T-cell (primary cell): ENCODE results near the gene LRSAM1. TPM values are rescaled to one million over a fixed set of nuclear protein-coding genes. Genes with fewer than 3 reads are reported as not detected.

Experiments used
- ATAC-seq, 4 experiments: fragments of 200-7000 bp in 3 of 4; fragments of 150-1000 bp in 1 of 4; cut with Tn5 transposase; replicated peaks in 1 of 4; 1 replicate in 3 of 4; 2 replicates in 1 of 4; pipeline ENCODE4 v1.10.0; 2021; ENCODE audit warnings: moderate library complexity in 3 of 4, mild to moderate bottlenecking in 2 of 4, moderate number of reproducible peaks in 1 of 4
- CTCF ChIA-PET, 2 donors: fragments of 300-600 bp; sonication (Branson Sonifier 250); formaldehyde crosslinking; loops; one replicate each; lab custom pipeline; 2022; ENCODE audit warnings: antibody characterized with exemption in 2 of 2; lab: Charles Lee
- POLR2A ChIA-PET, 2 donors: fragments of 300-600 bp; sonication (Branson Sonifier 250); formaldehyde crosslinking; loops; one replicate each; lab custom pipeline; 2022; ENCODE audit warnings: antibody characterized with exemption in 2 of 2; lab: Charles Lee
- DNase-seq, 35 experiments: peaks; one replicate each; pipeline versions ENCODE4 v3.0.0 to v3.0.0-alpha.2; 2013 to 2023
- H3K27ac ChIP-seq: one replicate; pipeline ENCODE4 v1.5.1; 2013; ENCODE audit warnings: low read length
- H3K27me3 ChIP-seq, 2 experiments: replicated peaks in 1 of 2; 1 replicate in 1 of 2; 2 replicates in 1 of 2; pipeline versions ENCODE4 v1.6.1 to v1.7.0; 2013; ENCODE audit warnings: low read length in 1 of 2, mixed read lengths in 1 of 2; ENCODE audit not compliant: control insufficient read depth in 2 of 2, insufficient read depth in 2 of 2; ENCODE audit errors: extremely low read depth in 1 of 2
- H3K36me3 ChIP-seq, 2 donors: 1 replicate in 1 of 2; 2 replicates in 1 of 2; pipeline versions ENCODE4 v1.6.1 to v1.7.0; 2013; ENCODE audit warnings: low read length in 1 of 2; ENCODE audit not compliant: control insufficient read depth in 2 of 2, insufficient read depth in 1 of 2; ENCODE audit errors: extremely low read depth in 1 of 2
- H3K4me1 ChIP-seq, 2 experiments: 1 replicate in 1 of 2; 2 replicates in 1 of 2; pipeline versions ENCODE4 v1.6.1 to v1.7.0; 2013; ENCODE audit warnings: low read length in 2 of 2, mixed read lengths in 1 of 2; ENCODE audit not compliant: insufficient read depth in 2 of 2, control insufficient read depth in 1 of 2; ENCODE audit errors: extremely low read depth in 1 of 2
- H3K4me3 ChIP-seq, 2 donors: 1 replicate in 1 of 2; 2 replicates in 1 of 2; pipeline versions ENCODE4 v1.5.1 to v1.7.0; 2013; ENCODE audit warnings: mild to moderate bottlenecking in 2 of 2, low read length in 1 of 2, moderate library complexity in 1 of 2; ENCODE audit not compliant: control insufficient read depth in 1 of 2; ENCODE audit errors: extremely low read depth in 1 of 2
- H3K9me3 ChIP-seq: 2 replicates; pipeline ENCODE4 v1.7.0; 2013
- H3K27ac Mint-ChIP-seq, 2 donors: one replicate each; pipeline ENCODE4 v1.8.0; 2020 to 2021; ENCODE audit warnings: mild to moderate bottlenecking in 2 of 2, mixed read lengths in 2 of 2
- H3K27me3 Mint-ChIP-seq, 2 donors: one replicate each; pipeline ENCODE4 v1.8.0; 2021 to 2022; ENCODE audit warnings: mixed read lengths in 2 of 2
- H3K36me3 Mint-ChIP-seq: one replicate; pipeline ENCODE4 v1.8.0; 2021; ENCODE audit warnings: mixed read lengths
- H3K4me1 Mint-ChIP-seq, 3 donors: one replicate each; pipeline ENCODE4 v1.8.0; 2020 to 2022; ENCODE audit warnings: mixed read lengths in 3 of 3, mild to moderate bottlenecking in 1 of 3
- H3K4me3 Mint-ChIP-seq, 3 donors: one replicate each; pipeline ENCODE4 v1.8.0; 2020 to 2022; ENCODE audit warnings: mild to moderate bottlenecking in 3 of 3, mixed read lengths in 3 of 3, moderate library complexity in 3 of 3
- H3K9me3 Mint-ChIP-seq, 3 donors: one replicate each; pipeline ENCODE4 v1.8.0; 2020 to 2022; ENCODE audit warnings: mixed read lengths in 3 of 3
- WGBS: methylation state at CpG from one replicate; pipeline ENCODE4 v1.1.5; 2013; ENCODE audit warnings: missing lambda C conversion rate; ENCODE audit not compliant: insufficient coverage; 5-methylcytosine and 5-hydroxymethylcytosine counted together
- total RNA-seq, 35 experiments: library from RNA in 6 of 35; stranded (reverse) in 6 of 35; fragments of 120-200 nt in 1 of 35; gene quantifications; one replicate each; pipeline versions ENCODE4 v1.2.1 to v1.2.4 and lab custom pipeline; 2013 to 2026

The LRSAM1 gene
- total RNA-seq, 5 donors from 2014 or later (not counting 1 experiment from before 2014, with no cell fraction given), result 17.9 to 30.3 (median 25.1) TPM

GRCh38 chr9:127423934-127424675, 27.2 kb upstream of the LRSAM1 start, which contains the start of gene ZNF79:
TSS of gene ZNF79 (plus strand) at chr9:127424382. CDS start at chr9:127424788, 406 bp downstream.
- Histone ChIP-seq H3K4me3 (peak within 1 kb of the TSS; percentile 91 to 96), H3K27ac (peak within 1 kb of the TSS; percentile 55), H3K36me3 (peaks cover 4 to 11% of the 10 kb centered on the region in 2 donors), H3K4me1 (peaks cover 4 to 32% of the 10 kb centered on the region in 2 experiments), H3K27me3 (no peaks in the 10 kb centered on the region), H3K9me3 (no peaks in the 10 kb centered on the region)
- ATAC-seq (peak; percentile 92 to 94 (median 93)), DNase-seq (peak; percentile 76 to 93 (median 86))
- Mint-ChIP-seq H3K27ac (peak within 1 kb of the TSS; percentile 95 to 98), H3K9me3 (no peaks in the 10 kb centered on the region), H3K4me3 (peak within 1 kb of the TSS; percentile 99 to 100 (median 99)), H3K36me3 (peaks cover 12% of the 10 kb centered on the region), H3K27me3 (no peaks in the 10 kb centered on the region), H3K4me1 (peaks cover 52 to 57% (median 53%) of the 10 kb centered on the region in 3 donors)
- POLR2A ChIA-PET, result interaction anchor here in 1 of 2 donors (0.6 to 1.0 kb wide), 3 partner anchors 15 to 27 kb away, joined by 3 to 4 read pairs (median 3); partner anchors contain the start of genes RPL12 and SLC2A8
- CTCF ChIA-PET, result interaction anchor here in 1 of 2 donors (0.6 kb wide), 1 partner anchor 26 kb away, joined by 3 read pairs; the partner anchor contains the start of gene RPL12
- under 1% methylated on average over 54 of the region's 54 CpGs for WGBS

DNA sequence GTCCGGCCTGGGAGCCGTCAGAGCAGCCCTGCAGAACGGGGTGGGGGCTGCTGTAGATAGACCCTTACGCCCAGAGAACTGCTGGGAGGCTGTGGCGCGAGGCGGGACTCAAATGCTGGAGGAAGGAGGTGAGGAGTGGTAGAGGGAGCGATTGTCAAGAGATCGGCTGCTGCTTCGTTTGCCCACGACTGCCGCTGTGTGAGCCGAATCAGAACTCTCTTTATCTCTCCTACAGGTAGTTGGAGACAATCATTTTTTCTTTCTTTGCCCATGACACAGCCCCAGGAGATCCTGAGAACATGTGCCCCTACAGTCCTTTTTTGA, 26.7 kb upstream of the LRSAM1 start:
- peak overlapping the region; percentile 95 to 98 for H3K27ac Mint-ChIP-seq
- peaks cover 52 to 57% (median 53%) of the 10 kb centered on the region in 3 donors for H3K4me1 Mint-ChIP-seq

GRCh38 chr9:127426756-127427155, 24.6 kb upstream of the LRSAM1 start:
- DNase-seq (peak in 1 of 35 experiments; percentile 18), ATAC-seq (no peak)
- Mint-ChIP-seq H3K27ac (no peak overlapping the region), H3K4me1 (peaks cover 53 to 64% (median 62%) of the 10 kb centered on the region in 3 donors), H3K4me3 (peak overlapping the region; percentile 8 to 100 (median 54)), H3K36me3 (peaks cover 26% of the 10 kb centered on the region), H3K9me3 (no peaks in the 10 kb centered on the region), H3K27me3 (no peaks in the 10 kb centered on the region)
- H3K4me1 ChIP-seq, result peaks cover 4 to 30% of the 10 kb centered on the region in 2 experiments
- H3K27ac ChIP-seq, result no peak overlapping the region
- ChIA-PET CTCF (interaction anchor here in 1 of 2 donors (0.7 kb wide), 1 partner anchor 19 kb away, joined by 3 read pairs; no protein-coding TSS in a partner anchor), POLR2A (no interaction called here)
- peaks cover 9 to 29% of the 10 kb centered on the region in 2 donors for H3K36me3 ChIP-seq
- no peaks in the 10 kb centered on the region for H3K27me3 ChIP-seq
- no CpG with 5 or more reads among the region's 2 CpGs for WGBS
- H3K9me3 ChIP-seq, result no peaks in the 10 kb centered on the region
- no peak overlapping the region for H3K4me3 ChIP-seq

More for the DNA sequence above, 26.7 kb upstream of the LRSAM1 start:
- H3K4me3 ChIP-seq, result peak overlapping the region; percentile 91 to 96
- Mint-ChIP-seq H3K4me3 (peak overlapping the region; percentile 99 to 100 (median 99)), H3K9me3 (no peaks in the 10 kb centered on the region), H3K27me3 (no peaks in the 10 kb centered on the region), H3K36me3 (peaks cover 12% of the 10 kb centered on the region)
- ATAC-seq, result peak; percentile 44 to 63 (median 54)
- peaks cover 4 to 16% of the 10 kb centered on the region in 2 donors for H3K36me3 ChIP-seq
- CTCF ChIA-PET, result interaction anchor here in 1 of 2 donors (0.6 kb wide), 1 partner anchor 26 kb away, joined by 3 read pairs; the partner anchor contains the start of gene RPL12
- H3K27me3 ChIP-seq, result no peaks in the 10 kb centered on the region
- WGBS, result 0% methylated on average over 6 of the region's 13 CpGs
- H3K9me3 ChIP-seq, result no peaks in the 10 kb centered on the region
- peaks cover 4 to 30% of the 10 kb centered on the region in 2 experiments for H3K4me1 ChIP-seq
- POLR2A ChIA-PET, result interaction anchor here in 1 of 2 donors (0.6 to 0.7 kb wide), 2 partner anchors 14 to 26 kb away, joined by 3 read pairs; partner anchors contain the start of gene RPL12
- peak in 27 of 35 experiments; percentile 16 to 64 (median 33) for DNase-seq
- peak overlapping the region; percentile 55 for H3K27ac ChIP-seq

GRCh38 chr9:127428348-127428747, 23.0 kb upstream of the LRSAM1 start:
- Mint-ChIP-seq H3K4me3 (no peak overlapping the region), H3K36me3 (peaks cover 31% of the 10 kb centered on the region), H3K9me3 (no peaks in the 10 kb centered on the region), H3K27ac (no peak overlapping the region), H3K27me3 (no peaks in the 10 kb centered on the region), H3K4me1 (peaks cover 44 to 53% (median 51%) of the 10 kb centered on the region in 3 donors)
- Histone ChIP-seq H3K27me3 (no peaks in the 10 kb centered on the region), H3K9me3 (no peaks in the 10 kb centered on the region), H3K4me3 (no peak overlapping the region), H3K27ac (no peak overlapping the region), H3K36me3 (peaks cover 9 to 34% of the 10 kb centered on the region in 2 donors), H3K4me1 (peaks cover 4 to 26% of the 10 kb centered on the region in 2 experiments)
- no CpG with 5 or more reads among the region's 3 CpGs for WGBS
- ChIA-PET POLR2A (no interaction called here), CTCF (no interaction called here)
- DNase-seq, result no peak
- ATAC-seq, result no peak

DNA sequence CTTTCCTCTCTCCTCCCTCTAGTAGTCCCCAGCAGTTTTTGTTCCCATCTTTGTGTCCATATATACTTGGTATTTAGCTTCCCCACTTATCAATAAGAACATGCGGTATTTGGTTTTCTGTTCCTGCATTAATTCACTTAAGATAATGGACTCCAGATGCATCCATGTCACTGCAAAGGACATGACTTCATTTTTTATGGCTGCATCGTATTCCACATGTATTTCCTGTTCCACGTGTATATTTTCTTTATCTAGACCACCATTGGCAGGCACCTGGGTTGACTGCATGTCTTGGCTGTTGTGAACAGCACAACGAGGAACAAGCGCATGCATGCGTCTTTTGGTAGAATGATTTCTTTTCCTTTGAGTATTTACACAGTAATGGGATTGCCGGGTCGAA, 20.9 kb upstream of the LRSAM1 start:
- H3K27me3 Mint-ChIP-seq, result no peaks in the 10 kb centered on the region
- H3K27ac Mint-ChIP-seq, result no peak overlapping the region
- Histone ChIP-seq H3K9me3 (no peaks in the 10 kb centered on the region), H3K27ac (no peak overlapping the region), H3K4me1 (peaks cover 0 to 9% of the 10 kb centered on the region in 2 experiments), H3K4me3 (no peak overlapping the region), H3K27me3 (no peaks in the 10 kb centered on the region), H3K36me3 (peaks cover 14 to 53% of the 10 kb centered on the region in 2 donors)
- no peak overlapping the region for H3K4me3 Mint-ChIP-seq
- ChIA-PET POLR2A (interaction anchor here in 1 of 2 donors (0.6 kb wide), 1 partner anchor 126 kb away, joined by 8 read pairs; no protein-coding TSS in a partner anchor), CTCF (no interaction called here)
- H3K4me1 Mint-ChIP-seq, result peaks cover 25 to 33% (median 31%) of the 10 kb centered on the region in 3 donors
- ATAC-seq (no peak), DNase-seq (no peak)
- H3K9me3 Mint-ChIP-seq, result no peaks in the 10 kb centered on the region
- H3K36me3 Mint-ChIP-seq, result peaks cover 43% of the 10 kb centered on the region
- WGBS, result 96% methylated on average over 3 of the region's 8 CpGs
